ENCODE results near the gene ABHD17C. TPM values are rescaled to one million over a fixed set of nuclear protein-coding genes. Genes with fewer than 3 reads are reported as not detected.
"Not testable (repeated sequence)": the region's sequence is repeated elsewhere in the genome, so short reads cannot be mapped to it uniquely, and the experiment has no call there.

Gene ABHD17C
- total RNA-seq, 1 experiment from 2014 or later = 8.1 TPM

GRCh38 chr15:80742081-80742480 is 47.0 kb downstream of the ABHD17C start:
- Histone ChIP-seq H3K9me3 (no peaks in the 10 kb centered on the region), H3K4me3 (no peak overlapping the region), H3K27me3 (no peaks in the 10 kb centered on the region), H3K36me3 (no peaks in the 10 kb centered on the region; the same call in 1 of the 2 replicates)
- DNase-seq = no peak

GRCh38 chr15:80743189-80743833 is 48.2 kb downstream of the ABHD17C start:
- Histone ChIP-seq H3K27me3 (no peaks in the 10 kb centered on the region), H3K9me3 (no peaks in the 10 kb centered on the region), H3K36me3 (no peaks in the 10 kb centered on the region; the same call in 1 of the 2 replicates), H3K4me3 (no peak overlapping the region)
- DNase-seq = no peak

- Histone ChIP-seq H3K9me3 (no peaks in the 10 kb centered on the region), H3K4me3 (no peak overlapping the region), H3K27me3 (no peaks in the 10 kb centered on the region), H3K36me3 (no peaks in the 10 kb centered on the region; the same call in 1 of the 2 replicates)
- DNase-seq = no peak
Observed at GRCh38 chr15:80744415-80744814, 49.3 kb downstream of the ABHD17C start.

GRCh38 chr15:80744826-80745225 is 49.7 kb downstream of the ABHD17C start:
- H3K9me3 ChIP-seq = no peaks in the 10 kb centered on the region
- H3K36me3 ChIP-seq = no peaks in the 10 kb centered on the region; the same call in 1 of the 2 replicates
- H3K4me3 ChIP-seq = no peak overlapping the region
- H3K27me3 ChIP-seq = no peaks in the 10 kb centered on the region
- DNase-seq = no peak

- H3K4me3 ChIP-seq = no peak overlapping the region
- no peaks in the 10 kb centered on the region; the same call in none of the 2 replicates for H3K36me3 ChIP-seq
- no peaks in the 10 kb centered on the region for H3K9me3 ChIP-seq
- no peak for DNase-seq
- no peaks in the 10 kb centered on the region for H3K27me3 ChIP-seq
Observed at GRCh38 chr15:80745888-80746287, 50.8 kb downstream of the ABHD17C start.

- DNase-seq = no peak
Observed at GRCh38 chr15:80747317-80748053, 52.4 kb downstream of the ABHD17C start.

GRCh38 chr15:80749589-80749988 is 54.5 kb downstream of the ABHD17C start:
- Histone ChIP-seq H3K4me3 (no peak overlapping the region), H3K36me3 (peaks cover 11% of the 10 kb centered on the region), H3K27me3 (no peaks in the 10 kb centered on the region), H3K9me3 (no peaks in the 10 kb centered on the region)
- DNase-seq = no peak

More at GRCh38 chr15:80747317-80748053, 52.4 kb downstream of the ABHD17C start:
- Histone ChIP-seq H3K9me3 (no peaks in the 10 kb centered on the region), H3K27me3 (no peaks in the 10 kb centered on the region), H3K4me3 (no peak overlapping the region), H3K36me3 (peaks cover under 1% of the 10 kb centered on the region)

- no peaks in the 10 kb centered on the region for H3K27me3 ChIP-seq
- peaks cover 12% of the 10 kb centered on the region for H3K36me3 ChIP-seq
- no peaks in the 10 kb centered on the region for H3K9me3 ChIP-seq
- no peak overlapping the region for H3K4me3 ChIP-seq
- DNase-seq = no peak
Observed at GRCh38 chr15:80750575-80750974, 55.5 kb downstream of the ABHD17C start.

- Histone ChIP-seq H3K36me3 (peaks cover 12% of the 10 kb centered on the region), H3K9me3 (no peaks in the 10 kb centered on the region), H3K27me3 (no peaks in the 10 kb centered on the region), H3K4me3 (no peak overlapping the region)
- DNase-seq = no peak
Observed at GRCh38 chr15:80752204-80752603, 57.1 kb downstream of the ABHD17C start.

GRCh38 chr15:80753161-80753560 is 58.1 kb downstream of the ABHD17C start:
- H3K36me3 ChIP-seq = peaks cover 12% of the 10 kb centered on the region
- no peaks in the 10 kb centered on the region for H3K27me3 ChIP-seq
- H3K9me3 ChIP-seq = no peaks in the 10 kb centered on the region
- DNase-seq = no peak
- no peak overlapping the region for H3K4me3 ChIP-seq

GRCh38 chr15:80754014-80754413 is 58.9 kb downstream of the ABHD17C start:
- Histone ChIP-seq H3K9me3 (no peaks in the 10 kb centered on the region), H3K4me3 (no peak overlapping the region), H3K36me3 (peaks cover 12% of the 10 kb centered on the region), H3K27me3 (no peaks in the 10 kb centered on the region)
- no peak for DNase-seq

GRCh38 chr15:80755885-80756284 is 60.8 kb downstream of the ABHD17C start:
- no peaks in the 10 kb centered on the region for H3K9me3 ChIP-seq
- no peaks in the 10 kb centered on the region for H3K27me3 ChIP-seq
- DNase-seq = no peak
- no peak overlapping the region for H3K4me3 ChIP-seq
- peaks cover 12% of the 10 kb centered on the region for H3K36me3 ChIP-seq

- no peak for DNase-seq
- H3K27me3 ChIP-seq = no peaks in the 10 kb centered on the region
- no peak overlapping the region for H3K4me3 ChIP-seq
- H3K36me3 ChIP-seq = peaks cover 10% of the 10 kb centered on the region
- H3K9me3 ChIP-seq = no peaks in the 10 kb centered on the region
Observed at GRCh38 chr15:80758130-80758745, 63.1 kb downstream of the ABHD17C start.

- Histone ChIP-seq H3K36me3 (no peaks in the 10 kb centered on the region), H3K27me3 (no peaks in the 10 kb centered on the region), H3K4me3 (no peak overlapping the region), H3K9me3 (no peaks in the 10 kb centered on the region)
- no peak for DNase-seq
Observed at GRCh38 chr15:80760960-80761359, 65.8 kb downstream of the ABHD17C start.

- no peaks in the 10 kb centered on the region for H3K27me3 ChIP-seq
- H3K36me3 ChIP-seq = no peaks in the 10 kb centered on the region
- no peaks in the 10 kb centered on the region for H3K9me3 ChIP-seq
- H3K4me3 ChIP-seq = no peak overlapping the region
- no peak for DNase-seq
Observed at GRCh38 chr15:80761754-80762153, 66.6 kb downstream of the ABHD17C start.

- H3K36me3 ChIP-seq, DNase-seq, H3K9me3 ChIP-seq, H3K27me3 ChIP-seq, H3K4me3 ChIP-seq: not testable (repeated sequence)
Observed at GRCh38 chr15:80763235-80763634, 68.1 kb downstream of the ABHD17C start.

GRCh38 chr15:80764535-80764934 is 69.4 kb downstream of the ABHD17C start:
- no peaks in the 10 kb centered on the region for H3K27me3 ChIP-seq
- DNase-seq = no peak
- no peaks in the 10 kb centered on the region for H3K9me3 ChIP-seq
- no peak overlapping the region for H3K4me3 ChIP-seq
- H3K36me3 ChIP-seq = no peaks in the 10 kb centered on the region

Data from MG63 (cell line).